ENCODE results near the gene SCCPDH.
"Not testable (repeated sequence)": the region's sequence is repeated elsewhere in the genome, so short reads cannot be mapped to it uniquely, and the experiment has no call there.

The SCCPDH gene

GRCh38 chr1:246734866-246735265 is 10.7 kb downstream of the SCCPDH start:
- Histone ChIP-seq H3K27ac (no peak overlapping the region), H3K4me3 (no peak overlapping the region)
- no peak for TF ChIP-seq CTCF (IDR thresholded peaks at IDR 0.05)
- DNase-seq (ENCODE audit: low spot score), result no peak

GRCh38 chr1:246735735-246736134 is 11.5 kb downstream of the SCCPDH start:
- Histone ChIP-seq H3K4me3 (no peak overlapping the region), H3K27ac (no peak overlapping the region)
- TF ChIP-seq CTCF (IDR thresholded peaks at IDR 0.05), result no peak
- DNase-seq (ENCODE audit: low spot score), result no peak

GRCh38 chr1:246742396-246742795 is 18.2 kb downstream of the SCCPDH start:
- DNase-seq (ENCODE audit: low spot score), result no peak
- H3K4me3 ChIP-seq, result no peak overlapping the region
- TF ChIP-seq CTCF (IDR thresholded peaks at IDR 0.05), result no peak
- H3K27ac ChIP-seq, result no peak overlapping the region

GRCh38 chr1:246746155-246746554 is 21.9 kb downstream of the SCCPDH start:
- DNase-seq (ENCODE audit: low spot score); H3K4me3 ChIP-seq: not testable (repeated sequence)

GRCh38 chr1:246748006-246748405 is 23.8 kb downstream of the SCCPDH start:
- TF ChIP-seq CTCF (IDR thresholded peaks at IDR 0.05), result no peak
- no peak overlapping the region for H3K4me3 ChIP-seq
- H3K27ac ChIP-seq, result no peak overlapping the region
- no peak for DNase-seq (ENCODE audit: low spot score)

More at GRCh38 chr1:246746155-246746554, 21.9 kb downstream of the SCCPDH start:
- not testable (repeated sequence) for H3K27ac ChIP-seq

GRCh38 chr1:246748867-246749266 is 24.7 kb downstream of the SCCPDH start:
- no peak for DNase-seq (ENCODE audit: low spot score)
- no peak overlapping the region for H3K4me3 ChIP-seq
- H3K27ac ChIP-seq, result no peak overlapping the region
- TF ChIP-seq CTCF (IDR thresholded peaks at IDR 0.05), result no peak

- DNase-seq (ENCODE audit: low spot score), result no peak
- no peak for TF ChIP-seq CTCF (IDR thresholded peaks at IDR 0.05)
- no peak overlapping the region for H3K4me3 ChIP-seq
- H3K27ac ChIP-seq, result no peak overlapping the region
Observed at GRCh38 chr1:246750752-246751151, 26.5 kb downstream of the SCCPDH start.
